Measurements from ENCODE around the gene NDUFS8. TPM values are rescaled to one million over a fixed set of nuclear protein-coding genes. Genes with fewer than 3 reads are reported as not detected.

NDUFS8 gene
- total RNA-seq, 4 donors from 2014 or later, result 112 to 192 (median 135) TPM

DNA sequence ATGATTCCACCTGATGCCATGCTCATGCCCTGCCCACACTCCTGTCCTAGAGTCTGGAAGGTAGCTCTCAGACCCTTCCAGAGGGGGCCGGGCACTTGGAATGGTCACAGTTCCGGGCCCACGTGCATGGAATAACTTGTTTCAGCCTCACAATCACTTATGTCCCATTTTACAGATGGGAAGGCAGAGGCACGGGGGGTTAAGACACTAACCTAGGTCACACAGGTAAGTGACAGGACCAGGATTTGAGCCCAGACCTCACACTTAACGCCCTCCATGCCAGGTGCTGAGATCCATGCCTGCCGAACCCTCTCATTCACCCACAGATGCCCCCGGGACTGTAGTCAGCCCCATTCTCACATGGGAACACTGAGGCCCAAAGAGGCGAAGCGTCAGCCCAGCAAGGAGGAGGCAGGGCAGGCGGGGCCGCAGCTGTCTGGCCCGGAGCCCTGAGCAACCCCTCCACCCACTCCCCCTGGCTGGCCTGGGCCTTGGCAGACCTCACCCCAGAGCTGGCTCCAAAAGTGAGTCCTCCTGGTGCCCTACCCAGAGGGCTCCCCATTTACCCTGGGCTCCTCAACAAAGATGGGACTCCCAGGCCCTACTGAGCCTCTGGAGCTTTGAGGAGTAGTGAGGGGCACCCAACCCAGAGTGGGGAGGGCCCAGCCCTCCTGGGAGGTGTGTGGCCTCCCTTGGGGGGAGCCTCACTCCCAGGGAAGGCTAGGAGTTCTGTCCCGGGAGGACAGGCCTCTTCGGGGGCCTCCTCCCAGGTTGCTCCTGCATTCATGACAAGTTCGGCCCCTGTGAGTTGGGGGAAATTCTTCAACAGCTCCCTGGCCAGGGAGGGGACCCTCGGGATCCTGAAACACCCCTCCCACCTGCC is 22.7 kb upstream of the NDUFS8 start:
- DNase-seq, result no peak

DNA sequence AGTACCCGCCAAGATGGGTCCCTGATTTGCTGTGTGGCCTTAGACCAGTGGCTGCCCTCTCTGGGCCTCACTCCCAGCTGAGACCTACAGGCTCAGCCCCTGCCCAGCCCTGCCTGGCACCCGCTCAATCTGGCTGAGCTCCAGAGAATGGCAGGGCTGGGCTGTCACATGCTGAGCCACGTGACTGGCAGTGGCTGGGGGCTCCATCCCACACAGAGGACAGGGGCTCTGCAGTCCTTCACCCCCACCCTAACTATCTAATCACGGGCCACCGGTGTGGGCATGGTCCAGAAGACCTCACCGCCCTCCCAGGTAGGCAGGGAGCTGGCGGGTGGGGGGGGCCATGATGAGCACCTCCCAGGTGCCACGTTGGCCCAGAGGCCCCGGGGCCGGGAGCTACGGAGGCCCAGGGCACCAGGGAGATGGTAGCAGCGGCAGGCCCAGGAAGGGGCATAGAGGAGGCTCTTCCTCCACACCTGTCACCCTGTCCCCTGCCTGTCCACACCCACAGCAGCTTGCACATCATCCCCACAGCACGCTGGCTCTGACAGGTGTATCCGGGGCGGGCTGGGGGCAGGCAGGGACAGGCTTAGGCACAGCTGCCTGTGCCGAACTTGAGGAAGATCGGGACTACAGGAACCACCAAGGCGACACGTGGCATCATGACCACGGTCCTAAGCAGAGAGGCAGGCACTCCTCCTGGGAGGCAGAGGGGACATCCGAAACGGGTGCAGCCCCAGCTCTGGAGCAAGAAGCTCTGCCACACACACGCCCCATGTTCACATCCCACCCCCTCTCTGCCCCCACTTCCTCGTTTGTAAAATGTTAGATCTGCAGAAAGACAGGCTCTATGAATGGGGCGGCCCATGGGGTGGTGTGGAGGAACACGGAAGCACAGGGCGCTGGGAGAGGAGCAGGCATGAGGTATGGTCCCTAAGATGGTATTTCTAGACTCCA is 21.8 kb upstream of the NDUFS8 start:
- H3K27me3 ChIP-seq, result no peaks in the 10 kb centered on the region
- peak overlapping the region in 3 of 4 donors; percentile 61 to 86 (median 75) for H3K27ac ChIP-seq
- H3K36me3 ChIP-seq, result no peaks in the 10 kb centered on the region
- intact Hi-C loops (cut with DNase I), result loop anchor here (10.0 kb wide), 1 partner anchor 206 kb away; the partner anchor contains the start of gene KMT5B
- TF ChIP-seq, protein P1, sequence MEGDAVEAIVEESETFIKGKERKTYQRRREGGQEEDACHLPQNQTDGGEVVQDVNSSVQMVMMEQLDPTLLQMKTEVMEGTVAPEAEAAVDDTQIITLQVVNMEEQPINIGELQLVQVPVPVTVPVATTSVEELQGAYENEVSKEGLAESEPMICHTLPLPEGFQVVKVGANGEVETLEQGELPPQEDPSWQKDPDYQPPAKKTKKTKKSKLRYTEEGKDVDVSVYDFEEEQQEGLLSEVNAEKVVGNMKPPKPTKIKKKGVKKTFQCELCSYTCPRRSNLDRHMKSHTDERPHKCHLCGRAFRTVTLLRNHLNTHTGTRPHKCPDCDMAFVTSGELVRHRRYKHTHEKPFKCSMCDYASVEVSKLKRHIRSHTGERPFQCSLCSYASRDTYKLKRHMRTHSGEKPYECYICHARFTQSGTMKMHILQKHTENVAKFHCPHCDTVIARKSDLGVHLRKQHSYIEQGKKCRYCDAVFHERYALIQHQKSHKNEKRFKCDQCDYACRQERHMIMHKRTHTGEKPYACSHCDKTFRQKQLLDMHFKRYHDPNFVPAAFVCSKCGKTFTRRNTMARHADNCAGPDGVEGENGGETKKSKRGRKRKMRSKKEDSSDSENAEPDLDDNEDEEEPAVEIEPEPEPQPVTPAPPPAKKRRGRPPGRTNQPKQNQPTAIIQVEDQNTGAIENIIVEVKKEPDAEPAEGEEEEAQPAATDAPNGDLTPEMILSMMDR (IDR thresholded peaks at IDR 0.05), result no peak
- no peak for TF ChIP-seq POLR2A (IDR thresholded peaks at IDR 0.05)
- peaks cover 26 to 66% (median 37%) of the 10 kb centered on the region in 3 donors for H3K4me1 ChIP-seq
- no peak for DNase-seq
- WGBS, 2 donors, result 53 to 67% methylated on average over 3 to 13 of the region's 27 CpGs
- H3K4me3 ChIP-seq, result no peak overlapping the region
- no peaks in the 10 kb centered on the region for H3K9me3 ChIP-seq

More for the DNA sequence above, 22.7 kb upstream of the NDUFS8 start:
- Histone ChIP-seq H3K4me3 (no peak overlapping the region), H3K27ac (peak overlapping the region in 3 of 4 donors; percentile 61 to 86 (median 75)), H3K9me3 (no peaks in the 10 kb centered on the region), H3K27me3 (no peaks in the 10 kb centered on the region), H3K36me3 (no peaks in the 10 kb centered on the region), H3K4me1 (peaks cover 32 to 69% (median 40%) of the 10 kb centered on the region in 3 donors)
- 72 to 95% methylated on average over 3 to 4 of the region's 16 CpGs for WGBS, 2 donors
- TF ChIP-seq, protein P1 (IDR thresholded peaks at IDR 0.05), result no peak
- TF ChIP-seq POLR2A (IDR thresholded peaks at IDR 0.05), result no peak
- intact Hi-C loops (cut with DNase I), result loop anchor here (10.0 kb wide), 1 partner anchor 207 kb away; the partner anchor contains the start of gene KMT5B

DNA sequence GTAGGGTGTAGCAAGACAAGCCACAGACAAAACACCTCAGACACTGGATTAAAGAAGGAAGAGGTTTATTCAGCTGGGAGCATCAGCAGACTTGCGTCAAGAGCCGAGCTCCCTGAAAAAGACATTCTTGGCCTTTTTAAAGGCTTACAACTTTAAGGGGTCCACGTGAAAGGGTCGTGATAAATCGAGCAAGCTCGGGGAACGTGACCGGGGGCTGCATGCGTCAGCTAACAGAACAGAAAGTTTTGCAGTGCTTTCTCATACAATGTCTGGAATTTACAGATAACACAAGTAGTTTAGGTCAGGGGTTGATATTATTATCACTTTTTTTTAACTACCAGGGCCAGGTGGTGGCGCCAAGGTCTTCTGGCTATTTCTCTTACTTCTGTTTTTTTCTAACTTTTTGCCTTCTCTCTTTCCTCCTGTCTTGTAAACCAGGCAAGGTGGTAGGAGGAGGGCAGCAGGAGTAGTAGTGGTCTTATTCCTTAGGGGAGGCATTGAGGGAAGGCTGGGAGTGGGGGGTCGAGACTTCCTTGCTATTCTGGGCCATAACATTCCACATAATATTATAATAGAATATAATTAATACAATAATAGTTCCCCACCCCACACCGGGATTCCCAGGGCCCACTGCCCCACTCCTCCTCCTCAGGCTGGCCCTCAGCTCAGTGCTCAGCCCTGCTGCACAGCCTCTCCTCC is 20.9 kb upstream of the NDUFS8 start:
- peaks cover 29 to 66% (median 41%) of the 10 kb centered on the region in 3 donors for H3K4me1 ChIP-seq
- H3K27me3 ChIP-seq, result no peaks in the 10 kb centered on the region
- H3K4me3 ChIP-seq, result peak overlapping the region in 3 of 4 donors; percentile 35 to 61 (median 42)
- no peaks in the 10 kb centered on the region for H3K36me3 ChIP-seq
- WGBS, 2 donors, result 55 to 68% methylated on average over 11 to 12 of the region's 12 CpGs
- intact Hi-C loops (cut with DNase I), result loop anchor here (10.0 kb wide), 1 partner anchor 205 kb away; the partner anchor contains the start of gene KMT5B
- no peak for DNase-seq
- no peak for TF ChIP-seq POLR2A (IDR thresholded peaks at IDR 0.05)
- TF ChIP-seq, protein P1 (IDR thresholded peaks at IDR 0.05), result peak in 1 of 6 experiments; percentile 12
- peak overlapping the region; percentile 64 to 95 (median 80) for H3K27ac ChIP-seq
- H3K9me3 ChIP-seq, result no peaks in the 10 kb centered on the region

DNA sequence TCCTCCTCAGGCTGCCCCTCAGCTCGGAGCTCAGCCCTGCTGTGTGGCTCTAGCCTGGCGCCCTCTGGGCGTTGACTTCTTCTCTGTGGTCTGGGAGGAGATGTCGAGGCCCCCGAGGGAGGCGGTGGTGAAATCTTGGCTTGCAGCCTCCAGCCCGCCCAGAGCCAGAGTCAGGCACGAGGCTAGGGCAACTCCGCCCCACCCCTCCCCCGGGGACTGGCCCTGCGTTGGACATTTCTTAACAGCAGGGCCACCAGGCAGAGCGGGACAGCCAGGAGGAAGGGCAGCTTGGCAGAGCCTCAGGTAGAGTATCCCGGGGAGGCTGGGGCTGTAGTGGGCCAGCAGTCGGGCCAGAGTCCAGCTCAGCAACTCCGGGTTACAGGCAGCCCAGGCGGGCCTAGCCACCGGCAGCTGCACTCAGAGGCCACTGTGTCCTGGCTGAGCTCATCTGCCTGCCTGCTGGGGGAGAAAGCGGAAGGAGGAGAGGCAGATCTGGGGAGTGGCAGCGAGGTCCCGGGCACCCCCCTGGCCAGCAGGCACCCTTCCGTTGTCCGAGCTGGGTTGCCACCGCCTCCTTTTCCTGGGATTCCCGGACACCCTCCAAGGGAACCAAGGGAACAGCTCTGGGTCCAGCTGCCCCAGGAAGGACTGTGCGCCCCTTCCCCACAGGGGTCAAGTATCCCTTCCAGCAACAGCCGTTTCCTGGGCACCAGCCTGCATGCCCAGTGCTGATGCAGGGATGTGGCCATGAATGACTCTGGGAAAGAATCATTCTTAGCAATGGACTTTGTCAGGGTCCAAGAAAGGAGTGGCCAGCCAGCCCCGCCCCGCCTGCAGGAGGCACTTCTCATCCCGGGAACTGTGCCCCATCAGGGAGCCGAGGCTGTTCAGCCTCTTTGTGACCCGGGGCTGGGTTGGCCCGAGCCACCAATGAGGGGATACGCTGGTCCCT is 20.1 kb upstream of the NDUFS8 start, which contains the start of gene ALDH3B1:
Gene ALDH3B1 (plus strand): TSS at position 238 of the 952 bp plus-strand sequence. CDS start 4,971 bp downstream, outside the sequence.
- H3K4me3 ChIP-seq, result peak within 1 kb of the TSS in 3 of 4 donors; percentile 35 to 61 (median 42)
- TF ChIP-seq, protein P1 (IDR thresholded peaks at IDR 0.05), result peak in 1 of 6 experiments; percentile 10
- peak in 2 of 4 donors; percentile 46 to 67 for TF ChIP-seq POLR2A (IDR thresholded peaks at IDR 0.05)
- 42 to 49% methylated on average over 7 to 13 of the region's 33 CpGs for WGBS, 2 donors
- peak within 1 kb of the TSS; percentile 64 to 95 (median 80) for H3K27ac ChIP-seq
- intact Hi-C loops (cut with DNase I), result no loop called here
- H3K27me3 ChIP-seq, result no peaks in the 10 kb centered on the region
- peak; percentile 38 for DNase-seq
- peaks cover 36 to 73% (median 46%) of the 10 kb centered on the region in 3 donors for H3K4me1 ChIP-seq
- no peaks in the 10 kb centered on the region for H3K9me3 ChIP-seq
- no peaks in the 10 kb centered on the region for H3K36me3 ChIP-seq
